Measurements from ENCODE around the gene PHOSPHO2.
"Not testable (repeated sequence)": the region's sequence is repeated elsewhere in the genome, so short reads cannot be mapped to it uniquely, and the experiment has no call there.

The PHOSPHO2 gene

DNA sequence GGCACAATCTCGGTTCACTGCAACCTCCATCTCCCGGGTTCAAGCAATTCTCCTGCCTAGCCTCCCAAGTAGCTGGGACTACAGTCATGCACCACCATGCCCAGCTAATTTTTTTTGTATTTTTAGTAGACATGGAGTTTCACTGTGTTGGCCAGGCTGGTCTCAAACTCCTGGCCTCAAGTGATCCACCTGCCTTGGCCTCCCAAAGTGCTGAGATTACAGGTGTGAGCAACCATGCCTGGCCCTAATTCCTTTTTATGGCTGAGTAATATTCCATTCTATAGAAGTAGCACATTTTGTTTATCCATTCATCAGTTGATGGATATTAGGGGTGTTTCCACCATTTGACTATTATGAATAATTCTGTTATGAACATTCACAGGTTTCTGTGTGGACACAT, 9.6 kb upstream of the PHOSPHO2 start:
- DNase-seq: not testable (repeated sequence)

DNA sequence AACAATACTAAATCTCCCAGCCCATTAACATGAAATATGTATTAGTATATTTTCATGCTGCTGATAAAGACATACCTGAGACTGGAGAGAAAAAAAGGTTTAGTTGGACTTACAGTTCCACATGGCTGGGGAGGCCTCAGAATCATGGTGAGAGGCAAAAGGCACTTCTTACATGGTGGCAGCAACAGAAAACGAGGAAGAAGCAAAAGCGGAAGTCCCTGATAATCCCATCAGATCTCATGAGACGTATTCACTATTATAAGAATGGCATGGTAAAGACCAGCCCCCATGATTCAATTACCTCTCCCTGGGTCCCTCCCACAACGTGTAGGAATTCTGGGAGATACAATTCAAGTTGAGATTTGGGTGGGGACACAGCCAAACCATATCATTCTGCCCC, 7.4 kb upstream of the PHOSPHO2 start:
- not testable (repeated sequence) for DNase-seq

DNA sequence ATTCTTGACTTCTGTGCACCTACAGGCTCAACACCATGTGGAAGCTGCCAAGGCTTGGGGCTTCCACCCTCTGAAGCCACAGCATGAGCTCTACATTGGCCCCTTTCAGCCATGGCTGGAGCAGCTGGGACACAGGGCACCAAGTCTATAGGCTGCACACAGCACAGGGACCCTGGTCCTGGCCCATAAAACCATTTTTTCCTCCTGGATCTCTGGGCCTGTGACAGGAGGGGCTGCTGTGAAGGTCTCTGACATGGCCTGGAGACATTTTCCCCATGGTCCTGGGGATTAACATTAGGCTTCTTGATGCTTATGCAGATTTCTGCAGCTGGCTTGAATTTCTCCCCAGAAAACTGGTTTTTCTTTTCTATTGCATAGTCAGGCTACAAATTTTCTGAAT, 6.3 kb upstream of the PHOSPHO2 start:
- DNase-seq: not testable (repeated sequence)

- no peak for DNase-seq
Observed at GRCh38 chr2:169690958-169691357, 3.3 kb upstream of the PHOSPHO2 start.

- DNase-seq: no peak
Observed at GRCh38 chr2:169692718-169693117, 1.6 kb upstream of the PHOSPHO2 start.

DNA sequence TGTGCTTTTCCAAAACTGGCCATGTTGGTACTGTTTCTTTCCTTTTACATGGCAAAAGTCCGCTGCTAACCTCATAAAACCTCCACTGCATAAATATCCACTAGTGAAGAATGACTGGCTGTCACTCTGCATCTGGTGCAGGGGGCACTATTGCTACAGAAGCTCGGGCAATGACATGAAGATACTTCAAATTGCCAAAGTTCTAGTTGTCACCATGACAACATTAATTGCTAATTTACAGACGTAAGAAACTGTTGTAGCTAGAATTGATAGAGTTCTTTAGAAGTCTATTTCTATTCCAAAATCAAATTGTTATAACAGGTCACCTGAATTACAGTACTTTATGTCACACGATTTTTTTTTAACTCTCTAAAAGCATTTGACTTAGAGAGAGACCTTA, 909 bp upstream of the PHOSPHO2 start:
- DNase-seq: no peak

DNA sequence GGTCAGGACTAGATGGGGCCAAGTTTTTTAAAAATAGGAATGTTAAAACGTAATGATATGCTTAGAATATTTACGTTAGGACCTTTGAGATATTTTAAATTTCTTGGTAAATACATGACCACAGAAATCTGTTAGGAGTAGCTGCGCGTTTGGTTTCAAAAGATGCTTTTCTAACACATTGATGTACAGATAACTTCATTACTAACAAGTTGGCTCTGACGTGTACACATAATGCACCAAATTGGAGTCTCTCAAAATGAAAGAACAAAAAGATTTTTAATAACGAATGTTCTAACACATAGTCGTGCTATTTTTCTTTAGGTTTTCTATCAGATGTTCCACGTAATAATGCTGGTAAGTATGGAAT, 608 bp downstream of the PHOSPHO2 start:
- DNase-seq: no peak

GRCh38 chr2:169696381-169696780, 2.1 kb downstream of the PHOSPHO2 start:
- no peak for DNase-seq

- not testable (repeated sequence) for DNase-seq
Observed at GRCh38 chr2:169699173-169699572, 4.9 kb downstream of the PHOSPHO2 start.

DNA sequence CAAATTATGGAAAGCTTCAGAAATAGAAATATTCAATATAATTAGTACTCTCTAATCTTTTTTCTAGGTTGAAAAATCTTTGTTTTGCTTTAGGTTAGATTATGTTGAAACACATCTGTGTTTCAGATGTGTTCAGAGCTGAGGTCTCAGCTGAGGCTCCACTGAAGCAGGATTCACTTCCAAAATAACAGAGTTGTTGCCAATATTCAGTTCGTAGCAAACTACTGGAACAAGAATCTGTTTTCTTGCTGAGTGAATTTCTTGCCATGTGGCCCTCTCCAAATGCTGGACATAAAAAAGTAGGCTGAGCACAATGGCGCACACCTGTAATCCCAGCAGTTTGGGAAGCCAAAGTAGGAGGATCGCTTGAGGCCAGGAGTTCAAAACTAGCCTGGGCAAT, 8.7 kb downstream of the PHOSPHO2 start:
- DNase-seq: no peak

GRCh38 chr2:169704160-169704708, 10.0 kb downstream of the PHOSPHO2 start:
- DNase-seq: no peak

DNA sequence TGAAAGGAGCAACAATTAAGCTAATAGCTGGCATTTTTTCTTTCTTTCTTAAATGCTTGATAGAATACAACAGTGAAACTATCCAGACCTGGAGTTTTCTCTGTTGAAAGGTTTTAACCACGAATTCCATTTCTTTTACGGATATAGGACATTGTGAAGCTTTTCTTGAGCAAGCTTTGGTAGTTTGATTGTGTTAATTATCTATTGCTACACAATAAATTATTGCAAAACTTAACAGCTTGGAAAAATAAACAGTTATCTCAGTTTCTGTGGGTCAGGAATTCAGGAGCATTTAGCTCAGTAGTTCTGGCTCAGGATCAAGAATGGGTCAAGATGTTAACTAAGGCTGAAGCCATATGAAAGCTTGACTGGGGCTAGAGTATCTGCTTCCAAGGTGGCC, 11.7 kb downstream of the PHOSPHO2 start:
- no peak for DNase-seq

- DNase-seq: no peak
Observed at GRCh38 chr2:169707626-169708025, 13.4 kb downstream of the PHOSPHO2 start.

- no peak for DNase-seq
Observed at GRCh38 chr2:169709331-169709730, 15.1 kb downstream of the PHOSPHO2 start.

DNA sequence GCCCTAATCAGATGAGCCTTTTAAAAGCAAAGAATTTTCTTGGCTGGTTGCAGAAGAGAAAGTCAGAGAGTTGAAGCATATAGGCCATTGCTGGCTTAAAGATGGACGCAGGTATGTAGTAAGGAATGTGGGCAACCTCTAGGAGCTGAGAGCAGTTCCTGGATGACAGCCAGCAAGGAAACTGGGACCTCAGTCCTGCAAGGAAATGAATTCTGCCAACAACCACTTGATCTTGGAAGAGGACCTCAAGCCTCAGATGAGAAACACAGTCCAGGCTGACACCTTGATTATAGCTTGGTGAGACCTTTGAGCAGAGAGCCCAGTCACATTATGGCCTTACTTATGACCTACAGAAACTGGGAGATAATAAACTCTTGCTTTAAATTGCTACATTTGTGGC, 15.7 kb downstream of the PHOSPHO2 start:
- DNase-seq: no peak

DNA sequence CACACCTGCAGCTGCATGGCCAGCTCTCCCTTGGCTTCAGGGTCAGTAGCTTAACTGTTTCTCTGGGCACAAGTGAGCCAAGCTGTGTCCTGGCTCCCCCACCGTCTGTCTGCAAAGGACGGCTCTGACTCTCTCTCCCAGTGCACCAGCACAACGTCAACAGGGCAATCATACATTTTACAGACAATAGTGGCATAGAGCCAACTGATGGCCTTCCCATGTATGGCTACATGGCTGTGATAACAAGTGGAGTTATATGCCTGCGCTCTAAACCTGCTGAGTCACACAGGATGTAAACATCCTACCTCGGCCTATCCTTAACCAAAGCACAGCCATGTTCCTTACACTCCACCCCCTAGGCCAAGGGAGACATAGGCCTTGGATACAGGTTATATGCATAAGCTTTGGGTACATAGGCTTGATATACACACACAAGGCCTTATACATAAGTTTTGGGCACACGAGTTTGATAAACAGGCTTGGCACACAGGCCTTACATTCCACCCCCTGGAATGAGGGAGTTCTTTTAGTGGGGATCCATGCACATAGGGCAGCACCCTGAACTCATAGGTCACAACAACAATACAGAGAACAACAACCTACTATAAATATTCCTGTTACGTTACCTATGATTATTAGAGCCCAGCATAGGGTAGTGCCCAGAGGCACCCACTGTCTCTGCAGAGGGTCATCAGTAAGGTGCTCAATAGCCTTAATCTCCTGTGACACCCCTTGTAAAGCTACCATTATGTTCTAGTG, 17.7 kb downstream of the PHOSPHO2 start:
- no peak for DNase-seq

GRCh38 chr2:169712791-169713227, 18.5 kb downstream of the PHOSPHO2 start:
- DNase-seq: no peak

- DNase-seq: no peak
Observed at GRCh38 chr2:169713331-169713730, 19.1 kb downstream of the PHOSPHO2 start.

GRCh38 chr2:169714699-169715098, 20.4 kb downstream of the PHOSPHO2 start:
- no peak for DNase-seq

GRCh38 chr2:169715379-169716237, 21.3 kb downstream of the PHOSPHO2 start:
- no peak for DNase-seq

- DNase-seq: no peak
Observed at GRCh38 chr2:169716238-169716886, 22.1 kb downstream of the PHOSPHO2 start.

DNA sequence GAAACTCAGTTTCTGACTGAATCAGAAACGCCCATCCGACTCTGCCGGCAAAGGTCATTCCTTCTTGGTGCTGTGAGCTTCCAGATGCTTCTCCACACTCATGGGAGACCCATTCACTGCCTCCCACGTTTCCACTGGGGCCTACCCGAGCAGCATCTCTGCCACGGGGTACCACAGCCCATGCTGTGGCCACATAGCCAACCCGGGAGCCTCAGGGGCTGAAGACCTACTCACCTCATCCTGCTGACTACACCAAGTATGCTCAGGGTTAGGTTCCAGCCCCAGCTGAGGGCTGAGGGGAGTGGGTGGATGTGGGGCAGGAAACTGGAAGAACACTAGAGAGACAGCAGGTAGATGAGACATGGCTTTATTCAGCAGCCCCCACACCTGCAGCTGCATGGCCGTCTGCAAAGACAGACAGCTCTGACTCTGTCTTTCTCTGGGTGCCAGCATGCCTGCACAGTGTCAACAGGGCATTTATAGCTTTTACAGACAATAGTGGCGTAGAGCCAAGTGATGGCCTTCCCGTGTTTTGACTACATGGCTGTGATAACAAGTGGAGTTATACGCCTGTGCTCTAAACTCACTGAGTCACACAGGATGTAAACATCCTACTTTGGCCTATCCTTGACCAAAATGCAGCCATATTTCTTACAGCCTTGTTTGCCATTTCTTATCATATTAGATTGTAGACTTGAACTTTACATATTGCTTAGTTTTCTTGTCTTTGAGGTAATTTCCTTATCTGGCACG, 22.8 kb downstream of the PHOSPHO2 start:
- no peak for DNase-seq

GRCh38 chr2:169717691-169718063, 23.4 kb downstream of the PHOSPHO2 start:
- no peak for DNase-seq
